ENCODE measurements around the gene NPPA. TPM values are rescaled to one million over a fixed set of nuclear protein-coding genes. Genes with fewer than 3 reads are reported as not detected.

NPPA gene
- total and polyA plus RNA-seq, 12 donors: 0.17 to 2.7 TPM; not detected in 10

DNA sequence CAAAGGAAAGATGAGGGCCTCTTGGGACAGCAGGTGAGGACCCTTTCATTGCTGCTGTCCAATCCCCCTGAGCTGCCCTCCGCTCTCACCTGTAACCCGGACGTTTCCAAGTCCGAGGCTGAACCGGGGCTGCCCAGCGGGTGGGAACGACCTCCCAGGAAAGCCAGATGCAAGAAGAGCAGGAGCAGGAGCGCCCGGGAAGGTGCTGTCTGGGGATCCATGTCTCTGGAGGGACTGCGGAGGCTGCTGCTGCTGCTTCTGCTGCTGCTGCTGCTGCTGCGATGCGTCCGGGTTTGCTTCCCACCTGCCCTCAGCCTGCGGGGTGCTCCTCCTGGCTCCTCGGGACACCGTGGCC, 11.0 kb upstream of the NPPA start, which contains the start of gene NPPB:
Gene NPPB (minus strand): TSS at position 333 of the 355 bp plus-strand sequence. CDS start 112 bp downstream, at position 221.
- TF ChIP-seq POLR2A (IDR thresholded peaks at IDR 0.05): no peak
- TF ChIP-seq, protein P1, sequence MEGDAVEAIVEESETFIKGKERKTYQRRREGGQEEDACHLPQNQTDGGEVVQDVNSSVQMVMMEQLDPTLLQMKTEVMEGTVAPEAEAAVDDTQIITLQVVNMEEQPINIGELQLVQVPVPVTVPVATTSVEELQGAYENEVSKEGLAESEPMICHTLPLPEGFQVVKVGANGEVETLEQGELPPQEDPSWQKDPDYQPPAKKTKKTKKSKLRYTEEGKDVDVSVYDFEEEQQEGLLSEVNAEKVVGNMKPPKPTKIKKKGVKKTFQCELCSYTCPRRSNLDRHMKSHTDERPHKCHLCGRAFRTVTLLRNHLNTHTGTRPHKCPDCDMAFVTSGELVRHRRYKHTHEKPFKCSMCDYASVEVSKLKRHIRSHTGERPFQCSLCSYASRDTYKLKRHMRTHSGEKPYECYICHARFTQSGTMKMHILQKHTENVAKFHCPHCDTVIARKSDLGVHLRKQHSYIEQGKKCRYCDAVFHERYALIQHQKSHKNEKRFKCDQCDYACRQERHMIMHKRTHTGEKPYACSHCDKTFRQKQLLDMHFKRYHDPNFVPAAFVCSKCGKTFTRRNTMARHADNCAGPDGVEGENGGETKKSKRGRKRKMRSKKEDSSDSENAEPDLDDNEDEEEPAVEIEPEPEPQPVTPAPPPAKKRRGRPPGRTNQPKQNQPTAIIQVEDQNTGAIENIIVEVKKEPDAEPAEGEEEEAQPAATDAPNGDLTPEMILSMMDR (IDR thresholded peaks at IDR 0.05): no peak
- H3K36me3 ChIP-seq (replicated peaks in 1 of 2): no peaks in the 10 kb centered on the region
- no peaks in the 10 kb centered on the region for H3K4me1 ChIP-seq (replicated peaks in 1 of 2)
- no peak for DNase-seq
- no peak within 1 kb of the TSS for H3K27ac ChIP-seq
- intact Hi-C loops (cut with DNase I): no loop called here
- peaks cover 26% of the 10 kb centered on the region for H3K27me3 ChIP-seq
- 18 to 50% (median 21%) methylated on average over 2 to 16 of the region's 16 CpGs for WGBS, 4 donors
- H3K9me3 ChIP-seq (replicated peaks in 1 of 3): no peaks in the 10 kb centered on the region
- no peak within 1 kb of the TSS for H3K4me3 ChIP-seq

DNA sequence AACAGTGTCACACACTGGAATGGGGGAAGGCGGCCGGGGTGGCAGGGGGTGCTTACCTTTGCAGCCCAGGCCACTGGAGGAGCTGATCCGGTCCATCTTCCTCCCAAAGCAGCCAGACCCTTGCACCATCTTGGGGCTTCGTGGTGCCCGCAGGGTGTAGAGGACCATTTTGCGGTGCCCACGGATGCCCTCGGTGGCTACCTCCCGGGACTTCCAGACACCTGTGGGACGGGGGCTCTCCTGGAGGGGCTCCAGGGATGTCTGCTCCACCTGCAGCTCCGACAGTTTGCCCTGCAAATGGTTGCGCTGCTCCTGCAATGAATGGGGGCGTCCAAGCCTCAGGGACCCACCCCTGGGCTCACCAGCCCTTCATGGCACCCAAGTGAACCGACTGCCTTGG, 10.6 kb upstream of the NPPA start:
- no peak for DNase-seq
- Histone ChIP-seq H3K9me3 (replicated peaks in 1 of 3) (no peaks in the 10 kb centered on the region), H3K36me3 (replicated peaks in 1 of 2) (no peaks in the 10 kb centered on the region), H3K4me1 (replicated peaks in 1 of 2) (no peaks in the 10 kb centered on the region), H3K4me3 (no peak overlapping the region), H3K27ac (no peak overlapping the region), H3K27me3 (peaks cover 26% of the 10 kb centered on the region)
- WGBS, 4 donors: 73 to 82% (median 79%) methylated on average over 12 to 14 of the region's 14 CpGs
- TF ChIP-seq POLR2A (IDR thresholded peaks at IDR 0.05): no peak
- TF ChIP-seq, protein P1 (IDR thresholded peaks at IDR 0.05): no peak
- intact Hi-C loops (cut with DNase I): no loop called here

DNA sequence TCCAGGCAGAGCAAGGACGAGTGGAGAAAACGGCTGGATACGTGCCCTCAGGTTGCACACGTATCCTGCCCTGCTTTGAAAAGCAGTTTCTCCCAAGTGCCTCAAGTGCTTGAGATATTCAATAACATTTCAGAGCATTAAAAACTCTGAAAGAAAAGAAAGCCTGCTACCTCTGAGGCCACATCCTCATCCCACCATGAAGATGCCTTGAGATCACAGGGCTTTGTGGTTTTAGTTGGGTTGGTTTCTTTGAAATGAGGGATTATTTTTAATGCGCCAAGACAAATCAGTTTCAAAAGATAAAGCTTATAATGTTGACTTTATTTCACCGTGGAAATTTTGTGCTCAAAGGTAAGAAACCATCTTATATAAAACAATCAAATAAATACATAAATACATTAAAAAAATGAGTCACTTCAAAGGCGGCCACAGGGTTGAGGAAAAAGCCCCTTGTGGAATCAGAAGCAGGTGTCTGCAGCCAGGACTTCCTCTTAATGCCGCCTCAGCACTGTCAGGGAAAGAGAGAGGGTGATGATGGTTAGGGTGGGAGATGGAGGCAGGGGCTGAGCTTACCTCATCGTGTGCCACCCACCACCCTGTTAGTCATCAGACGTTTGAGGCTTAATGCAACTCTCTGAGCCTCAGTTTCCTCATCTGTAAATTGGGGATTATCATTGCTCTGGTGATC, 9.7 kb upstream of the NPPA start:
- H3K27me3 ChIP-seq: peaks cover 26% of the 10 kb centered on the region
- no peak for TF ChIP-seq POLR2A (IDR thresholded peaks at IDR 0.05)
- TF ChIP-seq, protein P1 (IDR thresholded peaks at IDR 0.05): no peak
- DNase-seq: no peak
- H3K4me1 ChIP-seq (replicated peaks in 1 of 2): no peaks in the 10 kb centered on the region
- H3K27ac ChIP-seq: no peak overlapping the region
- 33 to 45% (median 39%) methylated on average over 10 of the region's 10 CpGs for WGBS, 4 donors
- H3K9me3 ChIP-seq (replicated peaks in 1 of 3): no peaks in the 10 kb centered on the region
- no peak overlapping the region for H3K4me3 ChIP-seq
- H3K36me3 ChIP-seq (replicated peaks in 1 of 2): no peaks in the 10 kb centered on the region
- intact Hi-C loops (cut with DNase I): no loop called here

DNA sequence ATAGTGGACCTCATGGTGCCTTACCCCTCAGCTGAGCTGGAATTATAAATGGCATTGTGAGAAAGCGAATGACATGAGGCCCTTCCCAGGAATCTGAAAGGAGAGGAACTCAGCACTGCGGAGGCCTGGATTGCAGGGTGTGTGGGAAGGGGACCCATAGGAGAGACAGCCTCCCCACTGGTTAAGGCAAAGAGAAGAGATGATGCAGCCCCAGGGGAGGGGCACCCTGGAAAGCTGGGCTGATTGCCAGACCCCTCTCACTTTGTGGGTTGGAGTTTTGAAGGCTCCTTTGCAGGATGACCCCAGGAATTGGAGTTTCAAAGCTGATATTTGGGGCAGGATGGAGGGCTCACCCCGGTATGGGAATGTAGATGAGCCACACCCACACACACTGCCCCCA, 9.1 kb upstream of the NPPA start:
- intact Hi-C loops (cut with DNase I): no loop called here
- no peaks in the 10 kb centered on the region for H3K36me3 ChIP-seq (replicated peaks in 1 of 2)
- H3K27me3 ChIP-seq: peaks cover 26% of the 10 kb centered on the region
- DNase-seq: no peak
- 50 to 59% (median 55%) methylated on average over 3 of the region's 3 CpGs for WGBS, 4 donors
- TF ChIP-seq POLR2A (IDR thresholded peaks at IDR 0.05): no peak
- TF ChIP-seq, protein P1 (IDR thresholded peaks at IDR 0.05): no peak
- H3K4me1 ChIP-seq (replicated peaks in 1 of 2): no peaks in the 10 kb centered on the region
- no peak overlapping the region for H3K27ac ChIP-seq
- no peak overlapping the region for H3K4me3 ChIP-seq
- no peaks in the 10 kb centered on the region for H3K9me3 ChIP-seq (replicated peaks in 1 of 3)

All from adrenal gland (tissue), 12 donors.